ENCODE measurements around the gene TRAF3.

The TRAF3 gene

GRCh38 chr14:102957222-102957621, 180.0 kb downstream of the TRAF3 start:
- no peak for TF ChIP-seq CTCF (IDR thresholded peaks at IDR 0.05; ENCODE audit: low read depth, low read length)
- H3K36me3 ChIP-seq = peaks cover 63% of the 10 kb centered on the region
- H3K9me3 ChIP-seq = no peaks in the 10 kb centered on the region
- H3K27me3 ChIP-seq = no peaks in the 10 kb centered on the region
- H3K4me3 ChIP-seq (ENCODE audit: low read depth, low read length) = no peak overlapping the region
- DNase-seq = no peak
- H3K4me1 ChIP-seq = no peaks in the 10 kb centered on the region

- no peaks in the 10 kb centered on the region for H3K4me1 ChIP-seq
- DNase-seq = no peak
- no peak for TF ChIP-seq CTCF (IDR thresholded peaks at IDR 0.05; ENCODE audit: low read depth, low read length)
- H3K27me3 ChIP-seq = no peaks in the 10 kb centered on the region
- no peak overlapping the region for H3K4me3 ChIP-seq (ENCODE audit: low read depth, low read length)
- H3K9me3 ChIP-seq = no peaks in the 10 kb centered on the region
- H3K36me3 ChIP-seq = peaks cover 67% of the 10 kb centered on the region
These were observed 181.2 kb downstream of the TRAF3 start for GRCh38 chr14:102958461-102958860.

Data from BE2C (cell line).